NCI-H2171 (cell line): ENCODE data around the gene TIPARP.

Experiments
- DNase-seq: peaks from one replicate; lab custom pipeline; 2025; lab: John Stamatoyannopoulos, UW

The TIPARP gene

DNA sequence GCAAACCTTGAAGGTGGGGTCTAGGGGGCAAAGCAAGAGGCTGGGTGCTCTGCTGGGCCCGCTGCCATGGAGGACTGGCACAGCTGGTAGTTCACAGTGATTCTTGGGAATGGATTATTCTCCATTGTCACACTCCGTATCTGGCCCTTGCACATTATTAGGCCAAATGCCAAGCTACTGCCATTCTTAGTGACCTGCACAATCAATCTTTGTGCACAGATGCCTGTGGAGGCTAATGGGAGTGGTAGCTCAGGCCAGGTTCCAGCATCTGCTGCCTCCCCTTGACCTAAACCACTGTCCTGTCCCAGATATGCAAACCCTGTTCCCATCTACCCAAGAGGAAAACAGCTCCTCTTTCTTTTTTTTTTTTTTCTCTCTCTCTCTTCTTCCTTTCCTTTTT lies 67.5 kb downstream of the TIPARP start:
- DNase-seq: no peak

DNA sequence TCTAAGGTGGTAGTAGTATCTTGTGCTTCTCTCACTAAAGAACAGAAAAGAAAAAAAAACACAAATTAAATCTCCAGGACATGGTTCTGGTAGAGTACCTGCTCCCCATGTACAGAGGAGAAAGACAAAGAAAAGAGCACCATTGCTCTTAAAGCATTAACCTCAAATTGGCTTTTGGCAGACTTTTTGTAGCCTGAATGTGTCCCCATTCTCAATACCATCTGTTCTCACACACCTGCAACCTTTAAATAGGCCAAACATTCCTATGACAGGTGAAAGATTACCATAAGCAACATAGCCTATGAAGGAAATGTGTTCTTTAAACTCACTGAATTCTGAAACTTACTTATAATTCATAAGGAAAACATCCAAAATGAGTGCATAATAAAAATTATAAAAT lies 68.0 kb downstream of the TIPARP start:
- no peak for DNase-seq

DNA sequence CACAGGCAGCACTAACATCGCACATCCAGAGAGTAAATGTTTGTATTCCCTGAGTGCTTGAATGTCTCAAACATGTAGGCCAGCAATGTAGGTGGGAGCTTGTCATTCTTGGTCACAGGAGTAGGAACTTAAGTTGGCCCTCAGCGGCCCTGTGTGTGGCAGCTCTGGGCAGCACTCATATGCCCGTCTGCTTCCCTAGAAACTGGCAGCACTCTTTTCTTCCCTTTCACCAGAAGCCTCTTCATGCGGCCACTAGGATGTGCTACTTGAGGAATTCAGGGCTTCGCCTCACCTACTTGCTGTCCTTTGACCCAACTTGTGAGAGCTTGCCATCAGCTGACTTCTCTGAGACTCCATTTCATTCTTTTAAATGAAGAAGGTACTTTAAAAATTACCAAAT lies 69.5 kb downstream of the TIPARP start:
- DNase-seq: no peak

DNA sequence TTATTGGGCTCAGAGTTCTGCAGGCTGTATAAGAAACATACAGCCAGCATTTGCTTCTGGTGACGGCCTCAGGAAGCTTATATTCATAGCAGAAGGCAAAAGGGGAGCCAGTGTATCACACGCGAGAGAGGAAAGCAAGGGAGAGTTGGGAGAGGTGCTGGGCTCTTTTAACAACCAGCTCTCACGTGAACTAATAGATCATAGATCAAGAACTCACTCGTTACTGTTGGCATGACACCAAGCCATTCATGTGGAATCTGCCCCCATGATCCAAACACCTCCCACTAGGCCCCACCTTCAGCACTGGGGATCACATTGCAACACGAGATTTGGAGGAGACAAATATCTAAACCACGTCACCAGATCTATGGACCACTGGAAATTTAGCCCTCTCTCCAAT lies 70.2 kb downstream of the TIPARP start:
- no peak for DNase-seq

DNA sequence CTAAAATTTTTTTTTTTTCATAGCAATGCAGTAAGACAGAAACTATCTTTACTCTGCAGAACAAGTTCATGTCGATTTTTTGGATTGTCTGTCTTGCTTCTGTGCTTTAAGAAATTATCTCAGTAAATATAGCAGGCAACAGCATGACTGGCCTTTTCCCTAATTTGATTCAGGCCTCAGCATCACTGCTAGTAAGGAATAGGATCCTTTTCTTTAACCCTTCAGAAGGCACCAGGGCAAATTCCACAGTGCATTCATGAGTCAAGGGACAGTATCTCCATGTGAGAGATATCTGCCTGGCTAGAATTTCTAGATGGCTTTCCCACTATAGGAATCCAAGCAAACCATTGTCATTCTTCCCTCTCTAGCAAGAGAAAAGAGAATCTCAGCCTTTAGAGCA lies 71.4 kb downstream of the TIPARP start:
- no peak for DNase-seq

- DNase-seq: no peak
Measured at GRCh38 chr3:156747046-156747445, 72.7 kb downstream of the TIPARP start.

DNA sequence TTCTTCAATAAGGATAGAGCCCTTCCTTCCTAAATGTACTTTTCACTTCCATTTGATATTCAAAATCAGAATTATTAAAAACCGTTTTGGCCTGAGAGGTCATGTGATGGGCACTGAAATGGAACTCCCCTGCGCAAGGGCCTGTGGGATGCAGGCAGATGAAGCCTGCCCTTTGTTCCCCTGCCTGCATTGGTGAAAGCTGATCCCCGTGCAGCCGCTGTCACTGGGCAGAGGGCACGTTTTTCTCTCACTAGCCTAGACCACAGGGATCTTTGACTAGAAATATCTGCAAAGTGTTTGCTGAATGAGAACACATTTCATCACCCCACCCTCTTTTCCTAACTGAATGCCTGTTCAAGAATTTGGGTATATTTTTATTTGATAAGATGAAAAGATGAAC lies 74.9 kb downstream of the TIPARP start:
- DNase-seq: no peak

GRCh38 chr3:156750191-156750873 lies 75.9 kb downstream of the TIPARP start:
- DNase-seq: no peak

DNA sequence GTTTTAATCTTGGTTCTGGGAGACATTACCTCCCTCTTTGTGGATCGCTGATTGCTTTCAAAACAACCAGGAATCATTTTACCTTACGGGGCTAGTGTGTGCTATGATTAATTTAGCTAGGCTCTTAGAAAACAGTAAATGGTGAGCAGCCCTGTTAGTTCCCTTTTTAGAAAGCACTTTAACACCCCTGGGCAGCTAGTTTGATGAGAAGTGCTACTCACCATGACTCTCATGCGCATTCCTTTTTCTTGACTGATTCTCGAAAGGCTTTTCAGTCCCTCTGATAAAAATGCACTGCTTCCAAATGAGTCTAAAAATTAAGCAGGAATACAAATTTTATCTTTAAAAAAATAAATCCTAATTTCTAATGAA lies 76.5 kb downstream of the TIPARP start:
- DNase-seq: no peak

DNA sequence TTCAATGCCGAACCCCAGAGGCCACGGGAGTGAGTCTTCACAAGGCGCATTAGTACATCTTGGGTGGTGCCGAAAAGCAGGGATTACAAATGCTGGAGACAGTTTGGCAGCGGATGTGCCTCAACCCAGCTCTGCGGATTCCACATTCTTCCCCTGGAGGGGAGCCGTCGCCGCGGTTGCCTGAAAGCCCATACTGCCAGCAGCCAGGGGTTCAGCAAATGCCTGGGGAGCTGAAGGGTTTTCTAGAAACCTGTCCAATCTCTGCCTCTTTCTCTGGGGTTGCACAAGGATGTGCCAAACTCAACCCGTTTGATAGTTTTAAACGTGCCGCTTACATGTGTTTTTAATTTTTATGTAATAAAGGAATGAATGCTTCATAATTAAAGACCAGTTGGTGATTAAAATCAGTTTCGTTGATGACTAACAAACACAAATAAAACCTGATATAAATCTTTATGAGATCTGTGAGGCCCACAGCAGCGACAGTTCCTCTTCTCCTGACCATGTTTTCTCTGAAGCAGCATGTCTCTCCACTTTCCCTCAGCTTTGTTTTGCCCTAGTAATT lies 77.2 kb downstream of the TIPARP start:
- DNase-seq: no peak
